Measurements from ENCODE around the gene USE1.

DNA sequence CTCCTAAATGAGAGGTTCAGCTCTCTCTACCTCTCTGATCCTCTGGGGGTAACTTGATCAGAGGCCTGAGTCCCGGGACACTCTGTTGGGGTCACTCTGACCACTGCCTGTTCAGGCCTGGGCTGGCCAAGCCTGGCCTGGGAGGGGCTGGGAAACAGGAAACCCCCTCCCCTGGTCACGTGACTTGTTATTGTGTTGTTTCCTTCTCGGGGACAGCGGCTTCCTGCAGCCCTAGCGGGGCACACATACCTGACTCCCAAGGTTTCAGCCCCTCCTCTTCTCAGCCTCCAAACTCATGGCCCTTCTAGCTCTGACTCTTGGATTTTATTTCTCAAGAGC lies 49.5 kb downstream of the USE1 start, which contains the start of gene USHBP1:
- TF ChIP-seq, protein P1, sequence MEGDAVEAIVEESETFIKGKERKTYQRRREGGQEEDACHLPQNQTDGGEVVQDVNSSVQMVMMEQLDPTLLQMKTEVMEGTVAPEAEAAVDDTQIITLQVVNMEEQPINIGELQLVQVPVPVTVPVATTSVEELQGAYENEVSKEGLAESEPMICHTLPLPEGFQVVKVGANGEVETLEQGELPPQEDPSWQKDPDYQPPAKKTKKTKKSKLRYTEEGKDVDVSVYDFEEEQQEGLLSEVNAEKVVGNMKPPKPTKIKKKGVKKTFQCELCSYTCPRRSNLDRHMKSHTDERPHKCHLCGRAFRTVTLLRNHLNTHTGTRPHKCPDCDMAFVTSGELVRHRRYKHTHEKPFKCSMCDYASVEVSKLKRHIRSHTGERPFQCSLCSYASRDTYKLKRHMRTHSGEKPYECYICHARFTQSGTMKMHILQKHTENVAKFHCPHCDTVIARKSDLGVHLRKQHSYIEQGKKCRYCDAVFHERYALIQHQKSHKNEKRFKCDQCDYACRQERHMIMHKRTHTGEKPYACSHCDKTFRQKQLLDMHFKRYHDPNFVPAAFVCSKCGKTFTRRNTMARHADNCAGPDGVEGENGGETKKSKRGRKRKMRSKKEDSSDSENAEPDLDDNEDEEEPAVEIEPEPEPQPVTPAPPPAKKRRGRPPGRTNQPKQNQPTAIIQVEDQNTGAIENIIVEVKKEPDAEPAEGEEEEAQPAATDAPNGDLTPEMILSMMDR (IDR thresholded peaks at IDR 0.05): no peak
- TF ChIP-seq POLR2A (IDR thresholded peaks at IDR 0.05): no peak

Data from prostate gland (tissue), 2 donors.